SK-N-SH (cell line): ENCODE data around the gene UCP2.

Experiments used
- EP300 ChIP-seq, 2 experiments: IDR thresholded peaks; 2 replicates each; pipeline versions ENCODE4 v1.4.0 to v1.6.1; 2012; ENCODE audit warnings: borderline replicate concordance in 1 of 2, low read depth in 1 of 2, low read length in 1 of 2
- FOXJ3 ChIP-seq: sonication (generic); formaldehyde crosslinking; IDR thresholded peaks from 2 replicates; pipeline ENCODE4 v1.5.1; 2020; ENCODE audit warnings: mild to moderate bottlenecking, missing genetic modification reagents
- POLR2AphosphoS5 ChIP-seq: IDR thresholded peaks from 2 replicates; pipeline ENCODE4 v1.6.1; 2012; ENCODE audit warnings: low read depth, low read length
- RFX5 ChIP-seq: IDR thresholded peaks from 2 replicates; pipeline ENCODE4 v1.6.1; 2012; ENCODE audit warnings: mild to moderate bottlenecking, improper control_type of control experiment, low read length
- TAF1 ChIP-seq: IDR thresholded peaks from 2 replicates; pipeline ENCODE4 v1.6.1; 2012; ENCODE audit warnings: low read depth, mild to moderate bottlenecking, low read length, moderate library complexity, borderline replicate concordance
- TF ChIP-seq, protein P1 (sequence below): IDR thresholded peaks from 2 replicates; pipeline ENCODE4 v1.4.0; 2012; ENCODE audit warnings: low read depth, borderline replicate concordance
- TF ChIP-seq, protein P2 (sequence below): fragments of 200-600 bp; sonication (generic); IDR thresholded peaks from 2 replicates; pipeline ENCODE4 v1.6.1; 2017; ENCODE audit warnings: antibody characterized with exemption, mild to moderate bottlenecking, moderate library complexity
- TF ChIP-seq, protein P3 (sequence below): fragments of 150-350 bp; IDR thresholded peaks from 2 replicates; pipeline ENCODE4 v1.6.1; 2016; ENCODE audit warnings: mild to moderate bottlenecking, low read depth, low read length
- TF ChIP-seq, protein P4 (sequence below): fragments of 150-350 bp; IDR thresholded peaks from 2 replicates; pipeline ENCODE4 v1.6.1; 2017; ENCODE audit warnings: antibody characterized with exemption, low read length, low read depth, borderline replicate concordance

DNA sequence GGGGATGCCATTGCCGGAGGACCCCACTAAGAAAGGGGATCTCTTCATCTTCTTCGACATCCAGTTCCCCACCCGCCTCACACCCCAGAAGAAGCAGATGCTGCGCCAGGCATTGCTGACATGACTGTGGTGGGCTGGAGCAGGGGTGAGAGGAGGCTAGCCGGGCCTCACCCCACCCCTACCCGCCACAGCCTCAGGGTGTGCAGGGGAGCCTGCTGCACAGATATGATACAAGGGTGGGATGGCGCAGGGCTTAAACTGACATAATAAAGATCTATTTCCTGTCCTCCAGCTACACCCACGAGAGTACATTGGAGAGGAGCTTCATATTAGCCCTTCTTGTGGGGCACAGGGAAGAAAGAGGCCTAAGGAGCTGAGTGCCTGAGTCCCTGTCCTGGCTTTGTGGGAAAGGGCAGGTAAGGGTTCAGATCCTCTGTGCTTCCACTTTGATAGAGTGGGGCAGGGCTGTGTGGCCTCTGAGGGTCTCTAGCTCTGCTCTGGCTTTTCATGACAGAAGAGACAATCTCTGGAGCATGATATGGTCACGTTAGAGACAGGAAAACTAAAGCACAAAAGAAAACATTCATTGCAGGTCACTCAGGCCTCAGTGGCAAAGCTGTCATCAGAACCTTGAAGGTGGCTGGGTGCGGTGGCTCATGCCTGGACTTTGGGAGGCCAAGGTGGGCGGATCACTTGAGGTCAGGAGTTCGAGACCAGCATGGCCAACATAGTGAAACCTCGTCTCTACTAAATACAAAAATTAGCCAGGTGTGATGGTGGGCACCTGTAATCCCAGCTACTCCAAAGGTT is 12.4 kb downstream of the UCP2 start:
- TF ChIP-seq EP300 (IDR thresholded peaks at IDR 0.05; ENCODE audit: borderline replicate concordance in 1 of 2, low read depth in 1 of 2, low read length in 1 of 2) (no peak), TAF1 (no peak), POLR2AphosphoS5 (no peak), RFX5 (no peak), FOXJ3 (no peak)
- TF ChIP-seq, protein P1, sequence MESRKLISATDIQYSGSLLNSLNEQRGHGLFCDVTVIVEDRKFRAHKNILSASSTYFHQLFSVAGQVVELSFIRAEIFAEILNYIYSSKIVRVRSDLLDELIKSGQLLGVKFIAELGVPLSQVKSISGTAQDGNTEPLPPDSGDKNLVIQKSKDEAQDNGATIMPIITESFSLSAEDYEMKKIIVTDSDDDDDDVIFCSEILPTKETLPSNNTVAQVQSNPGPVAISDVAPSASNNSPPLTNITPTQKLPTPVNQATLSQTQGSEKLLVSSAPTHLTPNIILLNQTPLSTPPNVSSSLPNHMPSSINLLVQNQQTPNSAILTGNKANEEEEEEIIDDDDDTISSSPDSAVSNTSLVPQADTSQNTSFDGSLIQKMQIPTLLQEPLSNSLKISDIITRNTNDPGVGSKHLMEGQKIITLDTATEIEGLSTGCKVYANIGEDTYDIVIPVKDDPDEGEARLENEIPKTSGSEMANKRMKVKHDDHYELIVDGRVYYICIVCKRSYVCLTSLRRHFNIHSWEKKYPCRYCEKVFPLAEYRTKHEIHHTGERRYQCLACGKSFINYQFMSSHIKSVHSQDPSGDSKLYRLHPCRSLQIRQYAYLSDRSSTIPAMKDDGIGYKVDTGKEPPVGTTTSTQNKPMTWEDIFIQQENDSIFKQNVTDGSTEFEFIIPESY, result no peak
- TF ChIP-seq, protein P2, sequence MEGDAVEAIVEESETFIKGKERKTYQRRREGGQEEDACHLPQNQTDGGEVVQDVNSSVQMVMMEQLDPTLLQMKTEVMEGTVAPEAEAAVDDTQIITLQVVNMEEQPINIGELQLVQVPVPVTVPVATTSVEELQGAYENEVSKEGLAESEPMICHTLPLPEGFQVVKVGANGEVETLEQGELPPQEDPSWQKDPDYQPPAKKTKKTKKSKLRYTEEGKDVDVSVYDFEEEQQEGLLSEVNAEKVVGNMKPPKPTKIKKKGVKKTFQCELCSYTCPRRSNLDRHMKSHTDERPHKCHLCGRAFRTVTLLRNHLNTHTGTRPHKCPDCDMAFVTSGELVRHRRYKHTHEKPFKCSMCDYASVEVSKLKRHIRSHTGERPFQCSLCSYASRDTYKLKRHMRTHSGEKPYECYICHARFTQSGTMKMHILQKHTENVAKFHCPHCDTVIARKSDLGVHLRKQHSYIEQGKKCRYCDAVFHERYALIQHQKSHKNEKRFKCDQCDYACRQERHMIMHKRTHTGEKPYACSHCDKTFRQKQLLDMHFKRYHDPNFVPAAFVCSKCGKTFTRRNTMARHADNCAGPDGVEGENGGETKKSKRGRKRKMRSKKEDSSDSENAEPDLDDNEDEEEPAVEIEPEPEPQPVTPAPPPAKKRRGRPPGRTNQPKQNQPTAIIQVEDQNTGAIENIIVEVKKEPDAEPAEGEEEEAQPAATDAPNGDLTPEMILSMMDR, result no peak
- TF ChIP-seq, protein P3, sequence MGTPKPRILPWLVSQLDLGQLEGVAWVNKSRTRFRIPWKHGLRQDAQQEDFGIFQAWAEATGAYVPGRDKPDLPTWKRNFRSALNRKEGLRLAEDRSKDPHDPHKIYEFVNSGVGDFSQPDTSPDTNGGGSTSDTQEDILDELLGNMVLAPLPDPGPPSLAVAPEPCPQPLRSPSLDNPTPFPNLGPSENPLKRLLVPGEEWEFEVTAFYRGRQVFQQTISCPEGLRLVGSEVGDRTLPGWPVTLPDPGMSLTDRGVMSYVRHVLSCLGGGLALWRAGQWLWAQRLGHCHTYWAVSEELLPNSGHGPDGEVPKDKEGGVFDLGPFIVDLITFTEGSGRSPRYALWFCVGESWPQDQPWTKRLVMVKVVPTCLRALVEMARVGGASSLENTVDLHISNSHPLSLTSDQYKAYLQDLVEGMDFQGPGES, result no peak
- TF ChIP-seq, protein P4, sequence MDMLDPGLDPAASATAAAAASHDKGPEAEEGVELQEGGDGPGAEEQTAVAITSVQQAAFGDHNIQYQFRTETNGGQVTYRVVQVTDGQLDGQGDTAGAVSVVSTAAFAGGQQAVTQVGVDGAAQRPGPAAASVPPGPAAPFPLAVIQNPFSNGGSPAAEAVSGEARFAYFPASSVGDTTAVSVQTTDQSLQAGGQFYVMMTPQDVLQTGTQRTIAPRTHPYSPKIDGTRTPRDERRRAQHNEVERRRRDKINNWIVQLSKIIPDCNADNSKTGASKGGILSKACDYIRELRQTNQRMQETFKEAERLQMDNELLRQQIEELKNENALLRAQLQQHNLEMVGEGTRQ, result no peak
